Rectal smooth muscle tissue (tissue), 1 donor: Measurements from ENCODE around the gene C5orf63.
"Not testable (repeated sequence)": the region's sequence is repeated elsewhere in the genome, so short reads cannot be mapped to it uniquely, and the experiment has no call there.

Source experiments
- H3K27ac ChIP-seq: one replicate; pipeline ENCODE4 v1.7.0; 2013; ENCODE audit warnings: low read depth, low read length, inconsistent platforms
- H3K27me3 ChIP-seq: one replicate; pipeline ENCODE4 v1.7.0; 2013; ENCODE audit warnings: low read length; ENCODE audit not compliant: control insufficient read depth, insufficient read depth
- H3K36me3 ChIP-seq: one replicate; pipeline ENCODE4 v1.7.0; 2013; ENCODE audit warnings: low read length; ENCODE audit not compliant: control insufficient read depth, insufficient read depth
- H3K4me1 ChIP-seq: one replicate; pipeline ENCODE4 v1.7.0; 2013; ENCODE audit warnings: low read length; ENCODE audit not compliant: control insufficient read depth, insufficient read depth
- H3K4me3 ChIP-seq: one replicate; pipeline ENCODE4 v1.7.0; 2013; ENCODE audit warnings: low read length
- H3K9ac ChIP-seq: one replicate; pipeline ENCODE4 v1.7.0; 2013; ENCODE audit warnings: low read length

Gene C5orf63

GRCh38 chr5:127008300-127008975 lies 64.9 kb downstream of the C5orf63 start:
- no peak overlapping the region for H3K27ac ChIP-seq

GRCh38 chr5:127007522-127007921 lies 65.8 kb downstream of the C5orf63 start:
- no peak overlapping the region for H3K9ac ChIP-seq
- no peaks in the 10 kb centered on the region for H3K4me1 ChIP-seq
- H3K27ac ChIP-seq, result no peak overlapping the region

More at GRCh38 chr5:127008300-127008975, 64.9 kb downstream of the C5orf63 start:
- H3K9ac ChIP-seq, result no peak overlapping the region
- no peak overlapping the region for H3K4me3 ChIP-seq
- H3K27me3 ChIP-seq, result no peaks in the 10 kb centered on the region
- no peaks in the 10 kb centered on the region for H3K4me1 ChIP-seq
- no peaks in the 10 kb centered on the region for H3K36me3 ChIP-seq

GRCh38 chr5:127006744-127007143 lies 66.6 kb downstream of the C5orf63 start:
- no peaks in the 10 kb centered on the region for H3K27me3 ChIP-seq
- H3K4me1 ChIP-seq, result no peaks in the 10 kb centered on the region
- H3K36me3 ChIP-seq, result no peaks in the 10 kb centered on the region
- no peak overlapping the region for H3K4me3 ChIP-seq
- H3K27ac ChIP-seq, result no peak overlapping the region
- no peak overlapping the region for H3K9ac ChIP-seq

More at GRCh38 chr5:127007522-127007921, 65.8 kb downstream of the C5orf63 start:
- H3K4me3 ChIP-seq, result no peak overlapping the region
- no peaks in the 10 kb centered on the region for H3K36me3 ChIP-seq
- H3K27me3 ChIP-seq, result no peaks in the 10 kb centered on the region

GRCh38 chr5:127005282-127005681 lies 68.0 kb downstream of the C5orf63 start:
- not testable (repeated sequence) for H3K4me3 ChIP-seq, H3K4me1 ChIP-seq, H3K27me3 ChIP-seq, H3K36me3 ChIP-seq, H3K9ac ChIP-seq, H3K27ac ChIP-seq

DNA sequence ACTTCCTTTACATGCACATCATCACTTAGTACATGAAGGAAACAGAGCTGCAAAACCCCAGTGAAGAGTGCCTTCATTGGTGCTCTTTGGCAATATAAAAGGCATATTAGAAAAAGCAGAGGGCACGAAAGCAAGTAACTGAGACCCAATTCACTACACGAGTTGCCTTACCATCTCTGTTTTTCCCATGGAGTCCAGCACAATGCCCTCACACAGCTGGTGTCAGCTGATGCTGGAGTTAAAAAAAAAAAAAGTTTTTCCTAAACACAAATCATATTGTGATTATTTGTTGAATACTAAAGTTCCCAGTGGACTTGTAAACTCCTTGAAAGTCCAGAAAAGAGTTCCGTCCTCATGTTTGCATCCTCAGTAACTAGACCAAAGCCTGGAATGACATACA lies 68.6 kb downstream of the C5orf63 start:
- H3K4me1 ChIP-seq, result no peaks in the 10 kb centered on the region
- H3K36me3 ChIP-seq, result no peaks in the 10 kb centered on the region
- H3K27me3 ChIP-seq, result no peaks in the 10 kb centered on the region
- H3K4me3 ChIP-seq, result no peak overlapping the region
- H3K9ac ChIP-seq, result no peak overlapping the region
- no peak overlapping the region for H3K27ac ChIP-seq

- Histone ChIP-seq H3K27me3 (no peaks in the 10 kb centered on the region), H3K4me3 (no peak overlapping the region), H3K27ac (no peak overlapping the region), H3K9ac (no peak overlapping the region), H3K36me3 (no peaks in the 10 kb centered on the region), H3K4me1 (no peaks in the 10 kb centered on the region)
Measured at GRCh38 chr5:127003798-127004495, 69.4 kb downstream of the C5orf63 start.

DNA sequence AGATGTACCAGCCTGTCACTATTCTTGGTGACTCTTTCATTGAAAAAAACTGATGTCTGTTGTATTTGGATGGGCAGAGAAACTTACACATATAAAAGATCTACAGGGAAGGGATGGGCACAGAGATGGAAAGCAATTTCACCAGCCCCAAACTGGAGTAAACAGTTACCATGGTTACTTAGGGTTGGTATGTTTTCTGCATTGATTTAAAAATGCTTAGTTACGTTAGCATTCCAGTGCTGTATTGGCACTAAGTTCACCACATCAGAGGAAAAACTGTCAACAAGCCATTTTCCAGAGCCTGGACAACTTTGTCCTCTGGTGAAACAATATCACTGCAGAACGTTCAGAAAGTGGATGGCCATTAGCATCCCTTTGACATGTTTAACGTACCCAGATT lies 70.9 kb downstream of the C5orf63 start:
- no peak overlapping the region for H3K27ac ChIP-seq
- H3K4me1 ChIP-seq, result no peaks in the 10 kb centered on the region

GRCh38 chr5:127001621-127002296 lies 71.5 kb downstream of the C5orf63 start:
- H3K27ac ChIP-seq, result no peak overlapping the region

More for the DNA sequence above, 70.9 kb downstream of the C5orf63 start:
- H3K36me3 ChIP-seq, result no peaks in the 10 kb centered on the region
- H3K27me3 ChIP-seq, result no peaks in the 10 kb centered on the region
- H3K4me3 ChIP-seq, result no peak overlapping the region
- H3K9ac ChIP-seq, result no peak overlapping the region

More at GRCh38 chr5:127001621-127002296, 71.5 kb downstream of the C5orf63 start:
- Histone ChIP-seq H3K36me3 (no peaks in the 10 kb centered on the region), H3K4me3 (no peak overlapping the region), H3K4me1 (no peaks in the 10 kb centered on the region), H3K27me3 (no peaks in the 10 kb centered on the region), H3K9ac (no peak overlapping the region)
